NCI-H460 (cell line): ENCODE measurements around the gene XIST. TPM values are rescaled to one million over a fixed set of nuclear protein-coding genes. Genes with fewer than 3 reads are reported as not detected.
"Not testable (repeated sequence)": the region's sequence is repeated elsewhere in the genome, so short reads cannot be mapped to it uniquely, and the experiment has no call there.

ENCODE experiments used
- DNase-seq: peaks from one replicate; pipeline ENCODE4 v3.0.0-alpha.2; 2016; ENCODE audit warnings: low read depth; ENCODE audit errors: extremely low read depth
- small RNA-seq, 2 experiments: library from RNA; depleted of rRNA; stranded (forward); fragments of <200 nt; gene quantifications; one replicate each; pipeline ENCODE3, GENCODE V24; 2014
- total RNA-seq: library from RNA; depleted of rRNA; stranded (reverse); fragments of >200 nt; shearing (Covaris generic); gene quantifications from 2 replicates; pipeline ENCODE4 v1.2.3, GENCODE V29; 2014

The XIST gene
- total RNA-seq, 1 experiment from 2014 or later = not detected

- no peak for DNase-seq
Observed at GRCh38 chrX:73817393-73818199, 34.9 kb downstream of the XIST start.

DNA sequence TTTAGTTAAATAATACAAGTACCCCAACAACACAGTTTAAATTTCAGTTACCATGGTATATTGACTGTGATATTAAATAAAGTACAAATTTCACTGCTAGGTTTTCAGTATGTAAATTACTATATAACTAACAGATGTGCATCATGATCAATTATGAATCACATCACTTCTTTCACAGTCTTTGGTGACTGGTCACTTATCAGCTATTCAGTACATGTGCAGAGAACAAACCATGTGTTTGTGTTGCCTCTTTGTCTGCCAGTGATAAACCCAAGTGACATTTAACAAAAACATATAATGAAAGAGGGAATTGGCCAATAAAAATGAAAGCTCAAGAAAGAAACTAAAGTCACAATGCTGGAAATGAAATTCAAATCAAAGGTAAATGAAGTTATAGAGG, 40.3 kb downstream of the XIST start:
- no peak for DNase-seq

GRCh38 chrX:73804109-73804508, 48.4 kb downstream of the XIST start:
- not testable (repeated sequence) for DNase-seq

GRCh38 chrX:73799888-73800287, 52.6 kb downstream of the XIST start:
- no peak for DNase-seq

DNA sequence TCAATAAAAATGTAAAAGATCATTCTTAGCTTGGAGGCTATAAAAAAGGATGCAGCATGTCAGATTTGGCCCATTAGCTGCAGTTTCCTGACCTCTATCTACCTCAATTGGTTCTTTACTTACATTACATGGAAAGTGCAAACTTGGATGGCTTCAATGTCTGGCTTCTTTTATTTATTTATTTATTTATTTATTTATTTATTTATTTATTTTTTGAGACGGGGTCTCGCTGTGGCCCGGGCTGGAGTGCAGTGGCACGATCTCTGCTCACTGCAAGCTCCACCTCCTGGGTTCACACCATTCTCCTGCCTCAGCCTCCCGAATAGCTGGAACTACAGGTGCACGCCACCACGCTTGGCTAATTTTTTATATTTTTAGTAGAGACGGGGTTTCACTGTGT, 60.0 kb downstream of the XIST start:
- DNase-seq = not testable (repeated sequence)

DNA sequence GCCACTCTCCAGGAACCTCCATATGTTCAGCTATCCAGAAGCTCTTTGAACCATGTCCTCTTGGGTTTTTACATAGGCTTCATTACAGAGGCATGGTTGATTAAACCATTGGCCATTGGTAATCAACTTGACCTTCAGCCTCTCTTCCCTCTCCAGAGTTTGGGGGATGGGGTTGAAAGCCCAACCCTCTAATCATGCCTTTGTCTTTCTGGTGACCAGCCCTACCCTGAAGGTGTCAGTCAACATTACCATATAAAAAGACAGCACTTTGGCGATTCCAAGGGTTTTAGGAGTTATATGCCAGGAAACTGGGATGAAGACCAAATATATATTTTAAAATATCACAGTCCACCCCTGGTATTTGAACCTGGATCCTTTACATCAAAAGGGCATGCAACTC, 67.0 kb downstream of the XIST start:
- no peak for DNase-seq

Small RNA genes lying within 50 kb of the gene (small RNA-seq; reads per million reads assigned to genes)
- gene RF01880 = 0 reads per million in 2 experiments
